OCI-LY7 (cell line): ENCODE results near the gene IGSF3. TPM values are rescaled to one million over a fixed set of nuclear protein-coding genes. Genes with fewer than 3 reads are reported as not detected.

ENCODE experiments used
- BruUV-seq: library from RNA; stranded (reverse); fragments of 400-500 nt; replicated peaks from 2 replicates; lab custom pipeline; 2021; lab: Mats Ljungman, UMichigan
- CTCF ChIA-PET: fragments of 300-600 bp; sonication (Branson Sonifier 250); formaldehyde crosslinking; loops from one replicate; lab custom pipeline; 2022; ENCODE audit warnings: antibody characterized with exemption; ENCODE audit not compliant: unreplicated experiment; lab: Charles Lee
- POLR2A ChIA-PET: fragments of 300-600 bp; sonication (Branson Sonifier 250); formaldehyde crosslinking; loops from one replicate; lab custom pipeline; 2022; ENCODE audit warnings: antibody characterized with exemption; lab: Charles Lee
- DNase-seq: peaks from one replicate; pipeline ENCODE4 v3.0.0-alpha.2; 2015; ENCODE audit warnings: low spot score
- H2AFZ ChIP-seq: fragments of 200-600 bp; sonication (generic), shearing (Covaris generic); 2 replicates; pipeline ENCODE4 v1.6.1; 2014; ENCODE audit warnings: mild to moderate bottlenecking, antibody characterized with exemption, low read length, moderate library complexity
- H3K27ac ChIP-seq: fragments of 200-600 bp; sonication (generic); 2 replicates; pipeline ENCODE4 v1.5.1; 2014; ENCODE audit warnings: mixed run types, low read depth, mild to moderate bottlenecking, moderate library complexity, low read length, inconsistent platforms; ENCODE audit not compliant: poor library complexity, severe bottlenecking
- H3K36me3 ChIP-seq: fragments of 200-600 bp; sonication (generic); 2 replicates; pipeline ENCODE4 v1.6.1; 2014; ENCODE audit warnings: mild to moderate bottlenecking, antibody characterized with exemption, low read length, moderate library complexity, mixed read lengths; ENCODE audit not compliant: insufficient read depth
- H3K4me1 ChIP-seq: fragments of 200-600 bp; sonication (generic); 2 replicates; pipeline ENCODE4 v1.5.1; 2014; ENCODE audit warnings: mild to moderate bottlenecking, low read length; ENCODE audit not compliant: insufficient read depth, poor library complexity, severe bottlenecking
- H3K4me2 ChIP-seq: fragments of 200-600 bp; sonication (generic); 2 replicates; pipeline ENCODE4 v1.6.1; 2014; ENCODE audit warnings: mild to moderate bottlenecking, low read length
- H3K4me3 ChIP-seq: fragments of 200-600 bp; sonication (generic); 2 replicates; pipeline ENCODE4 v1.5.1; 2014; ENCODE audit warnings: mild to moderate bottlenecking, low read depth, low read length; ENCODE audit not compliant: poor library complexity, severe bottlenecking
- H3K79me2 ChIP-seq: fragments of 200-600 bp; sonication (generic); 2 replicates; pipeline ENCODE4 v1.6.1; 2016; ENCODE audit warnings: low read depth, mild to moderate bottlenecking, low read length, moderate library complexity, mixed read lengths; ENCODE audit not compliant: insufficient read depth
- H3K9me2 ChIP-seq: fragments of 200-600 bp; sonication (generic); 2 replicates; pipeline ENCODE4 v1.6.1; 2016; ENCODE audit warnings: mild to moderate bottlenecking, low read length, mixed read lengths; ENCODE audit not compliant: insufficient read depth
- H3K9me3 ChIP-seq: fragments of 200-600 bp; sonication (generic); 2 replicates; pipeline ENCODE4 v1.6.1; 2014; ENCODE audit warnings: mild to moderate bottlenecking, mixed run types, low read length, mixed read lengths
- H4K20me1 ChIP-seq: fragments of 200-600 bp; sonication (generic); 2 replicates; pipeline ENCODE4 v1.6.1; 2014; ENCODE audit warnings: mild to moderate bottlenecking, antibody characterized with exemption, low read length, moderate library complexity, mixed read lengths; ENCODE audit not compliant: insufficient read depth
- CTCF ChIP-seq: fragments of 200-600 bp; sonication (generic); conservative IDR thresholded peaks from 2 replicates; pipeline ENCODE4 v1.5.1; 2014; ENCODE audit warnings: mild to moderate bottlenecking, antibody characterized with exemption, low read length, moderate library complexity, mixed read lengths
- EZH2phosphoT487 ChIP-seq: fragments of 200-600 bp; sonication (generic); IDR thresholded peaks from 2 replicates; pipeline ENCODE4 v1.6.1; 2018; ENCODE audit warnings: low read depth, borderline replicate concordance, mild to moderate bottlenecking, mixed run types, antibody characterized with exemption, low read length, moderate library complexity, mixed read lengths
- intact Hi-C: fragments of 100-400 bp; cut with micrococcal nuclease; formaldehyde crosslinking; loops from one replicate; pipeline ENCODE4 v1.10.0; 2022; ENCODE audit not compliant: unreplicated experiment
- total RNA-seq, 2 experiments: library from RNA; depleted of rRNA in 1 of 2; stranded (reverse); fragments of >200 nt in 1 of 2; shearing (Covaris generic) in 1 of 2; gene quantifications; 2 replicates each; pipeline ENCODE4 v1.2.3, GENCODE V29; 2014 to 2022

Gene IGSF3
- total RNA-seq, 2 experiments from 2014 or later, result not detected

- CTCF ChIA-PET, result interaction anchor here (0.7 kb wide), 1 partner anchor 12 kb away, joined by 3 read pairs; no protein-coding TSS in a partner anchor
- no TSS peak for BruUV-seq
- no peak overlapping the region for H3K4me2 ChIP-seq
- POLR2A ChIA-PET, result interaction anchor here (0.5 kb wide), 1 partner anchor 1364 kb away, joined by 3 read pairs; no protein-coding TSS in a partner anchor
- no peak overlapping the region for H3K4me3 ChIP-seq
- no peaks in the 10 kb centered on the region for H3K4me1 ChIP-seq
- no peaks in the 10 kb centered on the region for H3K9me2 ChIP-seq
- no peaks in the 10 kb centered on the region for H3K79me2 ChIP-seq
- intact Hi-C loops, result no loop called here
- no peaks in the 10 kb centered on the region for H4K20me1 ChIP-seq
- H3K36me3 ChIP-seq, result no peaks in the 10 kb centered on the region
- DNase-seq, result no peak
- H2AFZ ChIP-seq, result no peak overlapping the region
- no peaks in the 10 kb centered on the region for H3K9me3 ChIP-seq
- H3K27ac ChIP-seq, result no peak overlapping the region
- TF ChIP-seq EZH2phosphoT487, result no peak
- no peak for TF ChIP-seq CTCF
Observed at GRCh38 chr1:116679828-116680628, 12.5 kb upstream of the IGSF3 start.

GRCh38 chr1:116679091-116679827 is 11.7 kb upstream of the IGSF3 start:
- Histone ChIP-seq H3K9me2 (no peaks in the 10 kb centered on the region), H2AFZ (no peak overlapping the region), H3K79me2 (no peaks in the 10 kb centered on the region), H4K20me1 (no peaks in the 10 kb centered on the region), H3K36me3 (no peaks in the 10 kb centered on the region), H3K4me2 (no peak overlapping the region), H3K4me1 (no peaks in the 10 kb centered on the region), H3K9me3 (no peaks in the 10 kb centered on the region), H3K27ac (no peak overlapping the region), H3K4me3 (no peak overlapping the region)
- no TSS peak for BruUV-seq
- TF ChIP-seq CTCF (no peak), EZH2phosphoT487 (no peak)
- CTCF ChIA-PET, result interaction anchor here (0.7 kb wide), 1 partner anchor 13 kb away, joined by 3 read pairs; no protein-coding TSS in a partner anchor
- no peak for DNase-seq
- intact Hi-C loops, result no loop called here
- POLR2A ChIA-PET, result interaction anchor here (0.5 kb wide), 1 partner anchor 1365 kb away, joined by 3 read pairs; no protein-coding TSS in a partner anchor
